GM19395 (cell line): ENCODE data around the gene PTGER2.

Source experiments
- ATAC-seq: cut with Tn5 transposase; IDR thresholded peaks from one replicate; pipeline ENCODE4 v1.9.1; 2021; ENCODE audit warnings: mild to moderate bottlenecking, moderate library complexity; ENCODE audit not compliant: unreplicated experiment

PTGER2 gene

GRCh38 chr14:52333823-52334657 is 19.9 kb downstream of the PTGER2 start:
- no peak for ATAC-seq

- no peak for ATAC-seq
Observed at GRCh38 chr14:52336241-52336640, 22.1 kb downstream of the PTGER2 start.

- no peak for ATAC-seq
Observed at GRCh38 chr14:52338051-52338681, 24.1 kb downstream of the PTGER2 start.

DNA sequence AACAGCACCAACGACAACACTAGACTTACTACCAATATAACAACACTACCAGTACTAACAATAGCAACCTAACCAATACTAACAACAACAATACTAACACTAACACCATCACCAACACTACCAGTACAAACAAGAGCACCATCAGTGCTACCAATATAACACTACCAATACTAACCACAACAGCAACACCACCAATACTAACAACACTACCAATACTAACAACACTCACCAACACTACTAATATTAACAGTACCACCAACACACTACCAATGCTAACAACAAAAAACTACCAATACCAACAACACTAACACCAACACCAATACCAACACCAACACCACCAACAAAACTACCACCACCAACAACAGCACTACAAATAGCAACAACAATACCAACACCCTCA is 25.1 kb downstream of the PTGER2 start:
- ATAC-seq, result no peak

DNA sequence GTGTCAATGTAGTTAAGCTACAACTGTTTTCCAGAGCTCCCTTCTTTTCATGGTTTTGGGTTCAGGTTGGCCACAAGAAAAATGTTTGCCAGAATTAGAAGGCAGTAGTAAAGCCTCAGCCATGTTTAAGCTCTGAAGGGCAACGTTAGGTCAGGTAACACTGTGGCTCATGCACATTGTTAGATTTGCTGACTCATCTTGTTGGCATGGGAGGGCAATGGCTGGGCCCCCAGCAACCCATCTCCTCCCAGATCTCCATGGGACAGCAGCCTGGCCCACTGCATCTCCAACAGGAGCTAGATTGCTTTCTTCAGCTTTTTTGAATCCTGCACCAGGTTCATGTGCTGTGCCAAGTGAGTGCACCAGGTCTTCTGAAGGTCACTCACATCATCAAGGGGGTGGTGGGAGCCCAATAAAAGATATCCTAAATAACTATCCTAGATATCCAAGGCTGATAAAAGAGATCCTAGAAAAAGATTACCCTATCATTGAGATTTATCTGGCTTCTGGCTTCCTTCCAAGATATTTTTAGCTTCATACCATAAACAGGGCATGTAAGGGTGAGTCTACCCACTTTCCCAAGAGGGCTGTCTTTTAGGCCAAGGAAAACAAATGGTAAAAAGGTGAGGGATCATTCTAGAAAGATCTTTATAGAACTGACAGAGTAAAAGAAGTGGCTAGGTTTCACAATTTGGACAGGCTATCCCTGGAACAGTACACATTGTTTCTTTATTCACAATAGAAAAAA is 28.9 kb downstream of the PTGER2 start:
- no peak for ATAC-seq

DNA sequence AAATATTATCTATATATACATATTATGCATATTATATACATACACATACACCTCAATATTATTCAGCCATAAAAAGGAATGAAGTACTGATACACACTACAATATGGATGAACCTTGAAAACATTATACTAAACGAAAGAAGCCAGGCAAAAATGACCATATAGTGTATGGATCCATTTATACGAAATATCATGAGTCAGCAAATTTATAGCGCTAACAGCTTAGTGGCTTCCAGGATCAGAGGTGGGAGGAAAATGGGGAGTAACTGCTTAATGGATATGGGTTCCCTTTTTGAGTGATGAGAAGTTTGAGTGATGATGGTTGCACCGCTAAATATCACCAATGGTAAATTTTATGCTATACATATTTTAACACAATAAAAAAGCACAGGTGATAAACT is 32.7 kb downstream of the PTGER2 start:
- ATAC-seq, result no peak

DNA sequence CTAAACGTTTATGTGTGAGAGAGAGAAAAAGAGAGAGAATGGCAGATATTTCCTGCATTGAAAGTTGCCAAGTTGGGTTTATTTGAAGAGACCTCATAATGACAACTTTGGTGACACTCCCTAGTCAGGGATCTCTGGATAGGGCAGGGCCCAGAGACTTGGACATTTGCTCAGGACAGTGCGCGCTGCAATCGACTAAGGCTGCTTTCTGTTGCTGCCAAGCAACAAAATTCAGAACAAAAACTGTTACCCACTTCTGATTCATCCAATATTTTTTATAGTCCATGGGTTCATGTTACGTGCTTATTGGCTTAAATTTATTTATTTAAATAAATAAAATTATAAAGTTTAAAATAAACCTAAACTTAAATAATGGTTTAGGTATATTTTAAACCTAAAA is 34.2 kb downstream of the PTGER2 start:
- ATAC-seq, result no peak

DNA sequence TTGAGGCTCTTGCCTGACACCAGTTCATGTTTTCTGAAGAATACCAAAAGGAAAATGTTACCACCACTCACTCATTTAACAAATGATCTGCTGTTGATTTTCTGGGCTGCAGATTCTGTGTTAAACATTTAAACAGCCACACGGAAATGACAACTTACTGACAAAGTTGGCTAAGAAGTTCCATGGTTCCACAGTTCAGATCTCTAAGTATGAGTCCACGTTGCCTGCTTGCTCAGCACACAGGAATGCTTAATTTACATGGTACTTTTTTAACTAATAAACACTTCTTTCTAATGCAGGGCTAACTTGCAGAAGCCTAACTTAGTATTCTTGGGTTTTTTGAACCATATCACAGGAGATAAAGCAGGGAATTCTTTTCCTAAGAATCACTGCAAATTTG is 34.7 kb downstream of the PTGER2 start:
- ATAC-seq, result no peak

GRCh38 chr14:52349731-52350130 is 35.6 kb downstream of the PTGER2 start:
- no peak for ATAC-seq

DNA sequence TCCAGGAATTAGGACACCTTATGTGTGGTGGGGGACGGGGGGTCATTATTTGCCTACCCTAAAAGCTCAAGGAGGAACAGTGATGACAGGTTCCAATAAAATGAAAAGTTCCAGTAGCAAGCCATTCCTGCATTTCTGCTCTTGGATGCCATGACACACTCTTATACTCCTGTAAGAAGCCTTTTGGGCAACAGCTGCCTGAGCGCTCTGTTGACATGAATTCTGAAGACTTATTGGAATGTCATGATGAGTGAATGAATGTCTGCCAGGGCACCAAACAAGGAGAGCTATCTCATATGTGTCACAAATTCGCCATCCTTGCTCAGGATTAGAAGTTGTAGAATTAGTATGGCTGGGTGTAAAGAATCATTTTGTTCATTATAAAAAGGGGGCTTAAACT is 36.3 kb downstream of the PTGER2 start:
- ATAC-seq, result no peak

- peak; percentile 41 for ATAC-seq
Observed at GRCh38 chr14:52351233-52352060, 37.3 kb downstream of the PTGER2 start.

GRCh38 chr14:52352061-52352491 is 38.0 kb downstream of the PTGER2 start:
- ATAC-seq, result peak; percentile 79

DNA sequence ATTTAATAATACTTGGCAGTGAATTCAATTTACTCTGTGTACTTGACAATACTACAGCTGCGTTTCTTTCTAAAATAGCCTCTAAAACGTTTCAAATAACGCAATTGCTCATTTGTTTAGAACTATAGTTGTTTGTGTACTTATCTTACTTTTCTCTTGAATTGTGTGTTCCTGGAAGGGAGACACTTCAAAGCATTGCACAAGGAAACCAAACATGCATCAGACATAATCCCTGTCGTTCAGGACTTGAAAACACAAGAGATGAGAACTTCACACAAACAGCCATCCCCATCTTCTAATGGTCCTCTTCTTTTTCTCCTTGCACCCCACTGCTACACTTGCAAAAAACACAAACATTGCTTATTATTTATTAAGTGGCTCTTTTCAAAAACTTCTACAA is 38.5 kb downstream of the PTGER2 start:
- ATAC-seq, result no peak

DNA sequence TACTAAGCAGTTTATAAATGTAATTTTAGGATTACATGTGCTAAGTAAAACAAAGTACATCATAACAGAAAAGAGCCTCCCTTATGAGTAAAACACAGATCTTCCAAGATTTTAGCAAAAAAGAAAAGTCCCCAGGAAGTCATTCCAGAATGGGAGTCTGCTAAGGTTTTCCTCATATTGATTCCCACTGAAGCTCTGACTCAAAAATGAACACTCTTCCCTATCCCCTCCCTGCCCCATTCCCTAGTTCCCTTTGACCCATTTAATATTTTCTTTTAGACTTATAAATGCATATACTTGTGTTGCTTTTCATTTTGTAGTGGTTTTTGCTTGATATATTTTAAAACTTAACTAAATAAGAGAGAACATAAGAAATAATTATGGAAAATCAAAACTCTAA is 40.1 kb downstream of the PTGER2 start:
- ATAC-seq, result no peak

DNA sequence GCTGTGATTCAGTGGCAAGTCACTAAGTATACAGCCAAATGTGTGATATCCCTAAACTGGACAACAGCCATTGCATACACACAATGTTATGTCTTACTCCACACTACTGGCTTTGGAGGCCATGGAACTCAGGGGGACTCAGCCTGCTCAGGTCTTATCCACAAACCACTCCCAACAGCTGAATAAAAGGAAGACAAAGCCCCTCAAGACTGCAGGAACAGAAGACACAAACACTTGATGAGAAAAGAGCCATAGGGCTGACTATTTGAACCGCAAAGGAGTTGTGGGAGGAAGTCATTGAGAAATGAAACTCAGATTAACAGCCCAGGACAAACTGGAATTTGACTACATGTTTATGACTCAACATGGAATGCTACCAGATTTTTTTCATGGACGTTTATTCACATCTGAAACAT is 40.9 kb downstream of the PTGER2 start:
- no peak for ATAC-seq

DNA sequence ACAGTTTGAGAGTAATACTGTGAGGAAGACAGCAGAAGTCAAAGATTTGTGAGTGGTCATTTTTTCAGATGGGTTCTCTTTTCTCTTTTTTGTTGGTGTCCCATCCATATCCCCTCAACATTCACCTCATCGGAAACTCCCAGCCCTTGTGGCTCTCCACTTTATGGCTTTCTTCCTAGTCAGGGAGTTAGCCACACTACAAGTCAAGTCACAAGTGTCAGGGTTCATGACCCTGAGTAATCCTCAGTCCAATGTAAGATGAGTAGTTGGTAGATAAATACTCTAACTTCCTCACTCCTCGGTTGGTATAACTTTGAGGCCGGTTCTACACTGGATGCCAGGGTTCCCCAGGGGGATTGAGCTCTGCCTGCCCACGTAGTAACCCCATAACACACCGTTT is 41.4 kb downstream of the PTGER2 start:
- no peak for ATAC-seq

DNA sequence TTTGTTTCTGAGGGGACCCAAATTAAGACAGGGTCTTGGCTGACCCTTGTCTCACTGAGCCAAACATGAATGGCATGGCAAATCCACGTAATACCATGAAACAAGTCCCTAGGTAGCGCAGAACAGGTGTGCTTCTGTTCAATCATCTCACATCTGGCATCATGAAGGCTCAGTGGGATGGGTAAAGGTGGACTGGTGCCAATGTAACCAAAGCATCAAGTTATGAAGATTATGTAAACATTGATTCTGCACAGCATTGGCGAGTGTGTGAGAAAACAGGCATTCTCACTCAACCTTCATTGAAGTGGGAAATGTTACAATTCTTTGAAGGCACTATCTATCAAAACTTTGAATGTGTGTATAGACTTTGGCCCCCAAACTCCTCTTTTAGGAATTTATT is 41.9 kb downstream of the PTGER2 start:
- ATAC-seq, result no peak

DNA sequence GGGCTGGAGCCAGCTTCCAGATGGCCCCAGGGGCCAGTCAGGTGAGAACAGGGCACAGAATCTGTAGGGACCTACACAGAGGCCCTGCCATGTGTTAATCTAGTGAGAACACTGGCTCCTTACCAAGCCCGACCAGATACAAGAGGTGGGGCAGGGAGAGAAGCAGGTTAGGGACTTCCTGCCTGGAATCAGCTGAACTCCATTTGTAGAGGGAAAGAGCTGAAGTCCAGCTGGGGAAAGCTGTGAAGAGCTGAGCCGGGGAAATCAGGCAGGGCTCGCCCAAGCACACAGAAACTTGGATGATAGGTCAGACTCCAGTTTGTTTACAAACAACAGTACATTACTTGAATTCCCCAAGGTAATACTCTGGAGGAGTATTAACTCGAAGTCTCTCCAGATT is 46.7 kb downstream of the PTGER2 start:
- no peak for ATAC-seq

DNA sequence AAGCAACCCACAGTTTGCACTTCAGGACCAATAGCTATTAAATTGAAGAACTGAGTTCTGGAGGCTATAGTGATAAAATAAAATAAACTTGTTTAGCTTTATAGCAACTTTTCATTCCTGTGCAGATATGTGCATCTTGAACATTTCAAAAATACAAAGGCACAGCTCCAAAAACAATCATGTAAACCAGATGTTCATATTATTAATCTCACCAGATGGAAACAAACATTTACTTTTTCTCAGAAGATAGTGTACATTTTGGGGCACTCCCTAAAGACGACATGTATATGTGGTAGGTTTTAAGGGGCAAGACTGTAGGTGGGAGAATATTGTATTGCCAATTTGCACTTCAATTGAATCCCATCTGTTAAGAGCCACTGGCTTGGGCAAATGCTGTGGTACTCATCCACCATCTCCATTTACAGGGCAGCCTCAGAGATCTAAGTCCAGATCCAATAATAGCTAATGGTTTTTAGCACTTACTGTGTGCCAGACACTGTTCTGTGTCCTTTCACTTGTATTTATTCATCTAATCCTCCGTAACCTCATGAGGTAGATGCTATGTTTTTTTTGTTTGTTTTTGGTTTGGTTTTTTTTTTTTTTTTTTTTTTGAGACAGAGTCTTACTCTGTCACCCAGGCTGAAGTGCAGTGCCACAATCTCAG is 49.1 kb downstream of the PTGER2 start:
- no peak for ATAC-seq

DNA sequence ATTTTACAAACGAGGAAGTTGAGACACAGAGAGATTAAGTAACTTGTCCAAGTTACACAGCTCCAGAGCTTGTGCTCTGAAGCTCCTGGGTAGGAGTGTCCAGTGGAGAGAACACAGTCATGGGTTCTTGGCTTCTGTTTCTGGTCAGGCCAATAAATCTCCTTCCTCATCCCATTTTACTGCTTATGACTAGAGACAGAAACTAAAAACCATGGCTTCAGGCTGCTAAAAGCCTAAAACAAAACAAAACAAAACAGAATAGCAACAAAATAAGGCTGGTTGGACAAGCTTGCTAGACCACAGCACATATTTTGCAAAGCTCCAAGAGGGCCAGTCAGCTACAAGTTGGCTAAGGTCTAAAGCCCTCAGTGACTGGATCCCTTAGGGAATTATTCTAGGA is 49.8 kb downstream of the PTGER2 start:
- no peak for ATAC-seq
